HepG2 (cell line): ENCODE measurements around the gene PMAIP1. TPM values are rescaled to one million over a fixed set of nuclear protein-coding genes. Genes with fewer than 3 reads are reported as not detected.

Experiments used
- CHD2 ChIP-seq: IDR thresholded peaks from 2 replicates; pipeline ENCODE4 v1.6.1; 2011; ENCODE audit warnings: low read depth, low read length, improper control_type of control experiment
- CREB1 ChIP-seq, 2 experiments: fragments of 450-650 bp in 1 of 2; IDR thresholded peaks; 2 replicates each; pipeline ENCODE4 v1.6.1; 2016 to 2017; ENCODE audit warnings: control low read depth in 1 of 2, mild to moderate bottlenecking in 1 of 2, missing compliant biosample characterization in 1 of 2, missing genetic modification characterization in 1 of 2
- FOXA3 ChIP-seq: IDR thresholded peaks from 2 replicates; pipeline ENCODE4 v1.6.1; 2016; ENCODE audit warnings: missing genetic modification reagents, missing compliant biosample characterization
- HIVEP1 ChIP-seq: sonication (generic); formaldehyde crosslinking; IDR thresholded peaks from 2 replicates; pipeline ENCODE4 v1.4.0; 2020; ENCODE audit warnings: mild to moderate bottlenecking, missing genetic modification reagents
- HMG20A ChIP-seq: IDR thresholded peaks from 2 replicates; pipeline ENCODE4 v1.6.1; 2016; ENCODE audit warnings: borderline replicate concordance
- HMGA1 ChIP-seq: sonication (generic); formaldehyde crosslinking; conservative IDR thresholded peaks from 2 replicates; pipeline ENCODE4 v1.4.0; 2020; ENCODE audit warnings: missing genetic modification reagents
- KDM5A ChIP-seq: fragments of 200-600 bp; sonication (generic); IDR thresholded peaks from 2 replicates; pipeline ENCODE4 v1.7.0; 2018; ENCODE audit warnings: antibody characterized with exemption, mild to moderate bottlenecking, low read length, borderline replicate concordance
- SAP130 ChIP-seq: IDR thresholded peaks from 2 replicates; pipeline ENCODE4 v1.6.1; 2016; ENCODE audit warnings: low read depth
- TAF1 ChIP-seq: sonication (generic); formaldehyde crosslinking; IDR thresholded peaks from 2 replicates; pipeline ENCODE4 v1.4.0; 2020; ENCODE audit warnings: missing genetic modification reagents
- TCF7 ChIP-seq: sonication (generic); IDR thresholded peaks from 2 replicates; pipeline ENCODE4 v1.6.1; 2016; ENCODE audit warnings: antibody characterized with exemption, low read depth
- ZBTB42 ChIP-seq: sonication (generic); formaldehyde crosslinking; IDR thresholded peaks from 2 replicates; pipeline ENCODE4 v1.5.0; 2020; ENCODE audit warnings: mild to moderate bottlenecking, missing genetic modification reagents
- ZC3H13 ChIP-seq: sonication (generic); formaldehyde crosslinking; IDR thresholded peaks from 2 replicates; pipeline ENCODE4 v1.8.1; 2023; ENCODE audit warnings: mild to moderate bottlenecking, missing genetic modification reagents, moderate library complexity
- ZFX ChIP-seq: sonication (generic); formaldehyde crosslinking; IDR thresholded peaks from 2 replicates; pipeline ENCODE4 v1.4.0; 2020; ENCODE audit warnings: mild to moderate bottlenecking, low read depth, missing genetic modification reagents, moderate library complexity
- ZNF121 ChIP-seq: sonication (generic); formaldehyde crosslinking; IDR thresholded peaks from 2 replicates; pipeline ENCODE4 v1.5.0; 2020; ENCODE audit warnings: mild to moderate bottlenecking, missing genetic modification reagents
- ZNF180 ChIP-seq: sonication (generic); formaldehyde crosslinking; IDR thresholded peaks from 2 replicates; pipeline ENCODE4 v1.4.0; 2020; ENCODE audit warnings: low read depth, missing genetic modification reagents, borderline replicate concordance
- ZNF501 ChIP-seq: sonication (generic); formaldehyde crosslinking; IDR thresholded peaks from 2 replicates; pipeline ENCODE4 v1.5.1; 2020; ENCODE audit warnings: mild to moderate bottlenecking, moderate library complexity, missing genetic modification reagents
- polyA plus RNA-seq, 8 experiments: library from polyadenylated mRNA; depleted of rRNA in 3 of 8; stranded (reverse) in 7 of 8; unstranded in 1 of 8; fragments of >200 nt; fragmentation: Illumina TruSeq in 4 of 8; extraction: Trizol in 4 of 8; gene quantifications; 2 replicates each; pipeline versions ENCODE4 v1.2.1 to v1.2.3, GENCODE V29; 2011 to 2016; ENCODE audit warnings: low read depth in 4 of 8, missing spikeins in 1 of 8, mixed read lengths in 1 of 8; ENCODE audit not compliant: insufficient read depth in 1 of 8
- total RNA-seq, 5 experiments: library from RNA; depleted of rRNA; stranded (reverse); fragments of >200 nt; fragmentation: Illumina TruSeq; extraction: Trizol; gene quantifications; 2 replicates each; pipeline ENCODE4 v1.2.3, GENCODE V29; 2016; ENCODE audit warnings: low read depth in 1 of 5
- TF ChIP-seq, protein P1 (sequence below): sonication (generic); formaldehyde crosslinking; IDR thresholded peaks from 2 replicates; pipeline ENCODE4 v1.4.0; 2020; ENCODE audit warnings: missing genetic modification reagents, low read depth, mild to moderate bottlenecking, borderline replicate concordance
- TF ChIP-seq, protein P2 (sequence below): sonication (generic); formaldehyde crosslinking; IDR thresholded peaks from 2 replicates; pipeline ENCODE4 v1.4.0; 2020; ENCODE audit warnings: mild to moderate bottlenecking, missing genetic modification reagents
- TF ChIP-seq, protein P3 (sequence below): IDR thresholded peaks from 2 replicates; pipeline ENCODE4 v1.6.1; 2016; ENCODE audit warnings: mild to moderate bottlenecking
- TF ChIP-seq, protein P4 (sequence below): sonication (generic); formaldehyde crosslinking; IDR thresholded peaks from 2 replicates; pipeline ENCODE4 v1.8.0; 2022; ENCODE audit warnings: missing genetic modification reagents, mild to moderate bottlenecking, inconsistent platforms, borderline replicate concordance
- TF ChIP-seq, protein P5 (sequence below): sonication (generic); formaldehyde crosslinking; IDR thresholded peaks from 2 replicates; pipeline ENCODE4 v1.8.1; 2023; ENCODE audit warnings: missing genetic modification reagents, mild to moderate bottlenecking, borderline replicate concordance

PMAIP1 gene
- total and polyA plus RNA-seq, 2 of the 13 experiments (the other 11 are each of a cell fraction or from before 2014, with no cell fraction given): 1.5 to 1.7 TPM

DNA sequence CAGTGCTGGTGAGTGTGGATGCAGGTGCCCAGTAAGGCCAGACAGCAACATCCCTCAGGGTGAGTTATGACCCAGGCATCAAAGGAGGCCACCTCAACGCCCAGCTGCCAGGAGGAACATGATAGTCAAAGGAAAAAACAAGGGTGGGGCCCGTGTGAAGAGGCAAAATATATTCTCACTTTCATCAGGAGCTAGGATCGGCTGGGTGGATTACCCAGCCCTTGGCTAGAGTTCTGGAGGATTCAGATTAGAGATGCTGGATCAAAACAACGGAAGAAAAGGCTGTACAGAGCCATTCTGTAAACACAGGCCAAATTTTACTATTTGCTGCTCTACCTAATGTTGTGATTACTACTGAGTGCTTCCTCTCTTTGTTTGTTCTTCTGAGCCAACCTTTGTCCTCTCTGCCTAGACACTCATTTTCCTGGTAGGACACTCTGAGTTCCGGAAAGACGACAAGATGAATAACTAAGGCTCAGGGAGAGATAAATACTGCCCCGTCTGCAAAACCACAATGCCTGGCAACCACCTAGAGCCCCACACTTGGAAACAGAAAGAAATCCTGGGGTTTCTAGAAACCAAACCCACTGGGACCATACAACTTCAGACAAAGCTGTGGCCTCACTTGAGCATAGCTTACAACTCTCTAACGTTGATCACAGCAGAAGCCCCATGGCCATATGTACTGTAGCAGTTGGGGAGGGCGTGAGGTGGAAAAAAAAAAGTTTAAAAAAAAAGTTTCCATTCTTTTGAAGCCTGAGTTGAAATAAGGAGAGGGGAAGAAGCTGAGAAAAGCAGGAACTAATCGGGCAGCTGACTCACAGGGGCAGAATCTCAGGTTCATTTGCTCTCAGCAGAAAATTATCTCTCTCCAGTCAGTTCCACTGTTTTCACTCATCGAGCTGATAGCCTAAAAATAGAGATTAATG, 17.8 kb upstream of the PMAIP1 start (continued):
- no peak for TF ChIP-seq ZFX
- TF ChIP-seq, protein P1, sequence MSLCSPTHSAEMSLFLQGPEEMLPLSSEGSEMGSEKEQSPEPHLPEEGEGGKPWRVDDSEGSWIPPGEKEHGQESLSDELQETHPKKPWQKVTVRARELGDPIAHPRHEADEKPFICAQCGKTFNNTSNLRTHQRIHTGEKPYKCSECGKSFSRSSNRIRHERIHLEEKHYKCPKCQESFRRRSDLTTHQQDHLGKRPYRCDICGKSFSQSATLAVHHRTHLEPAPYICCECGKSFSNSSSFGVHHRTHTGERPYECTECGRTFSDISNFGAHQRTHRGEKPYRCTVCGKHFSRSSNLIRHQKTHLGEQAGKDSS (CRISPR knock-in tag): no peak
- TF ChIP-seq, protein P2, sequence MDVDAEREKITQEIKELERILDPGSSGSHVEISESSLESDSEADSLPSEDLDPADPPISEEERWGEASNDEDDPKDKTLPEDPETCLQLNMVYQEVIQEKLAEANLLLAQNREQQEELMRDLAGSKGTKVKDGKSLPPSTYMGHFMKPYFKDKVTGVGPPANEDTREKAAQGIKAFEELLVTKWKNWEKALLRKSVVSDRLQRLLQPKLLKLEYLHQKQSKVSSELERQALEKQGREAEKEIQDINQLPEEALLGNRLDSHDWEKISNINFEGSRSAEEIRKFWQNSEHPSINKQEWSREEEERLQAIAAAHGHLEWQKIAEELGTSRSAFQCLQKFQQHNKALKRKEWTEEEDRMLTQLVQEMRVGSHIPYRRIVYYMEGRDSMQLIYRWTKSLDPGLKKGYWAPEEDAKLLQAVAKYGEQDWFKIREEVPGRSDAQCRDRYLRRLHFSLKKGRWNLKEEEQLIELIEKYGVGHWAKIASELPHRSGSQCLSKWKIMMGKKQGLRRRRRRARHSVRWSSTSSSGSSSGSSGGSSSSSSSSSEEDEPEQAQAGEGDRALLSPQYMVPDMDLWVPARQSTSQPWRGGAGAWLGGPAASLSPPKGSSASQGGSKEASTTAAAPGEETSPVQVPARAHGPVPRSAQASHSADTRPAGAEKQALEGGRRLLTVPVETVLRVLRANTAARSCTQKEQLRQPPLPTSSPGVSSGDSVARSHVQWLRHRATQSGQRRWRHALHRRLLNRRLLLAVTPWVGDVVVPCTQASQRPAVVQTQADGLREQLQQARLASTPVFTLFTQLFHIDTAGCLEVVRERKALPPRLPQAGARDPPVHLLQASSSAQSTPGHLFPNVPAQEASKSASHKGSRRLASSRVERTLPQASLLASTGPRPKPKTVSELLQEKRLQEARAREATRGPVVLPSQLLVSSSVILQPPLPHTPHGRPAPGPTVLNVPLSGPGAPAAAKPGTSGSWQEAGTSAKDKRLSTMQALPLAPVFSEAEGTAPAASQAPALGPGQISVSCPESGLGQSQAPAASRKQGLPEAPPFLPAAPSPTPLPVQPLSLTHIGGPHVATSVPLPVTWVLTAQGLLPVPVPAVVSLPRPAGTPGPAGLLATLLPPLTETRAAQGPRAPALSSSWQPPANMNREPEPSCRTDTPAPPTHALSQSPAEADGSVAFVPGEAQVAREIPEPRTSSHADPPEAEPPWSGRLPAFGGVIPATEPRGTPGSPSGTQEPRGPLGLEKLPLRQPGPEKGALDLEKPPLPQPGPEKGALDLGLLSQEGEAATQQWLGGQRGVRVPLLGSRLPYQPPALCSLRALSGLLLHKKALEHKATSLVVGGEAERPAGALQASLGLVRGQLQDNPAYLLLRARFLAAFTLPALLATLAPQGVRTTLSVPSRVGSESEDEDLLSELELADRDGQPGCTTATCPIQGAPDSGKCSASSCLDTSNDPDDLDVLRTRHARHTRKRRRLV: no peak
- TF ChIP-seq ZNF121 (CRISPR knock-in tag): peak; percentile 92
- no peak for TF ChIP-seq CREB1 (IDR thresholded peaks at IDR 0.05)
- no peak for TF ChIP-seq CREB1 (CRISPR knock-in tag; IDR thresholded peaks at IDR 0.05)
- TF ChIP-seq ZNF180: no peak
- TF ChIP-seq HIVEP1 (CRISPR knock-in tag): no peak
- TF ChIP-seq, protein P3, sequence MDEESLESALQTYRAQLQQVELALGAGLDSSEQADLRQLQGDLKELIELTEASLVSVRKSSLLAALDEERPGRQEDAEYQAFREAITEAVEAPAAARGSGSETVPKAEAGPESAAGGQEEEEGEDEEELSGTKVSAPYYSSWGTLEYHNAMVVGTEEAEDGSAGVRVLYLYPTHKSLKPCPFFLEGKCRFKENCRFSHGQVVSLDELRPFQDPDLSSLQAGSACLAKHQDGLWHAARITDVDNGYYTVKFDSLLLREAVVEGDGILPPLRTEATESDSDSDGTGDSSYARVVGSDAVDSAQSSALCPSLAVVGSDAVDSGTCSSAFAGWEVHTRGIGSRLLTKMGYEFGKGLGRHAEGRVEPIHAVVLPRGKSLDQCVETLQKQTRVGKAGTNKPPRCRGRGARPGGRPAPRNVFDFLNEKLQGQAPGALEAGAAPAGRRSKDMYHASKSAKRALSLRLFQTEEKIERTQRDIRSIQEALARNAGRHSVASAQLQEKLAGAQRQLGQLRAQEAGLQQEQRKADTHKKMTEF (CRISPR knock-in tag): peak; percentile 29; the same call in 1 of the 2 replicates
- TF ChIP-seq, protein P4, sequence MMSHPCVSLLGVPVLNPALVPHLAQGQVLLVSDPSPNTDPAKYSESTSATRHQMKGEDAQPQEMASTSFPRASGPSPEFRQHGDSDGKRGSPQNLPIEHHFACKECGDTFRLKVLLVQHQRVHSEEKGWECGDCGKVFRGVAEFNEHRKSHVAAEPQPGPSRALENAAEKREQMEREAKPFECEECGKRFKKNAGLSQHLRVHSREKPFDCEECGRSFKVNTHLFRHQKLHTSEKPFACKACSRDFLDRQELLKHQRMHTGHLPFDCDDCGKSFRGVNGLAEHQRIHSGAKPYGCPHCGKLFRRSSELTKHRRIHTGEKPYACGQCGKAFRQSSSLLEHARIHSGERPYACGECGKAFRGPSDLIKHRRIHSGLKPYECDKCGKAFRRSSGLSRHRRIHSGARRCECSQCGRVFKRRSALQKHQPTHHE: no peak
- no peak for TF ChIP-seq KDM5A
- TF ChIP-seq CHD2: no peak
- TF ChIP-seq ZNF501 (CRISPR knock-in tag): no peak
- TF ChIP-seq FOXA3 (CRISPR knock-in tag): peak; percentile 71
- TF ChIP-seq ZC3H13: no peak
- no peak for TF ChIP-seq TAF1
- TF ChIP-seq TCF7: no peak; the same call in 1 of the 2 replicates
- TF ChIP-seq, protein P5, sequence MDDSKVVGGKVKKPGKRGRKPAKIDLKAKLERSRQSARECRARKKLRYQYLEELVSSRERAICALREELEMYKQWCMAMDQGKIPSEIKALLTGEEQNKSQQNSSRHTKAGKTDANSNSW: no peak
- TF ChIP-seq HMG20A: 0 out of 2 replicates have a peak, but pooled peaks have one; percentile 24
- TF ChIP-seq HMGA1 (CRISPR knock-in tag): no peak
- 0 out of 2 replicates have a peak, but pooled peaks have one; percentile 28 for TF ChIP-seq SAP130
- no peak for TF ChIP-seq ZBTB42 (CRISPR knock-in tag)
